Measurements from ENCODE around the gene CCDC137. TPM values are rescaled to one million over a fixed set of nuclear protein-coding genes. Genes with fewer than 3 reads are reported as not detected.

Gene CCDC137
- polyA plus RNA-seq, 2 donors: 22.2 to 33.0 TPM

- 85 to 87% methylated on average over 33 of the region's 33 CpGs for WGBS, 2 donors
Observed at GRCh38 chr17:81720267-81721071, 53.9 kb downstream of the CCDC137 start.

GRCh38 chr17:81722184-81723120 is 55.9 kb downstream of the CCDC137 start:
- H3K4me3 ChIP-seq (ENCODE audit: low read depth in 1 of 2, low read length in 2 of 2): no peak overlapping the region
- WGBS, 2 donors: 30 to 36% methylated on average over 10 of the region's 10 CpGs
- no peaks in the 10 kb centered on the region for H3K27me3 ChIP-seq (ENCODE audit: control insufficient read depth in 1 of 2, insufficient read depth in 2 of 2, low read length in 2 of 2)
- peaks cover 0 to 14% of the 10 kb centered on the region in 2 donors for H3K4me1 ChIP-seq (ENCODE audit: control insufficient read depth in 2 of 2, insufficient read depth in 2 of 2, low read length in 1 of 2)
- no peaks in the 10 kb centered on the region for H3K9me3 ChIP-seq (ENCODE audit: control insufficient read depth in 2 of 2, insufficient read depth in 1 of 2, low read depth in 1 of 2, low read length in 1 of 2)
- peak overlapping the region; percentile 91 to 96 for H3K27ac ChIP-seq (ENCODE audit: low read depth in 2 of 2, low read length in 1 of 2)
- H3K36me3 ChIP-seq (ENCODE audit: control insufficient read depth in 2 of 2, insufficient read depth in 2 of 2, low read length in 1 of 2): peaks cover 0 to 14% of the 10 kb centered on the region in 2 donors

More at GRCh38 chr17:81720267-81721071, 53.9 kb downstream of the CCDC137 start:
- no peaks in the 10 kb centered on the region for H3K9me3 ChIP-seq (ENCODE audit: control insufficient read depth in 2 of 2, insufficient read depth in 1 of 2, low read depth in 1 of 2, low read length in 1 of 2)
- no peak overlapping the region for H3K27ac ChIP-seq (ENCODE audit: low read depth in 2 of 2, low read length in 1 of 2)
- no peaks in the 10 kb centered on the region for H3K27me3 ChIP-seq (ENCODE audit: control insufficient read depth in 1 of 2, insufficient read depth in 2 of 2, low read length in 2 of 2)
- H3K4me3 ChIP-seq (ENCODE audit: low read depth in 1 of 2, low read length in 2 of 2): no peak overlapping the region
- peaks cover 0 to 31% of the 10 kb centered on the region in 2 donors for H3K36me3 ChIP-seq (ENCODE audit: control insufficient read depth in 2 of 2, insufficient read depth in 2 of 2, low read length in 1 of 2)
- peaks cover 0 to 14% of the 10 kb centered on the region in 2 donors for H3K4me1 ChIP-seq (ENCODE audit: control insufficient read depth in 2 of 2, insufficient read depth in 2 of 2, low read length in 1 of 2)

Other genes with a start within 250 kb of the CCDC137 start
- gene ACTG1, start 153.9 kb upstream of the CCDC137 start, polyA plus RNA-seq: 1,000 to 10,000 TPM; 1,763 to 5,708 TPM
- gene FSCN2, start 138.4 kb upstream of the CCDC137 start, polyA plus RNA-seq: 1 to 10 TPM in 1 of 2 donors, under 1 TPM in 1; 0.54 to 2.0 TPM
- gene FAAP100, start 114.4 kb upstream of the CCDC137 start, polyA plus RNA-seq: 10 to 100 TPM; 17.3 to 27.1 TPM
- gene NPLOC4, start 29.6 kb upstream of the CCDC137 start, polyA plus RNA-seq: 10 to 100 TPM; 30.6 to 38.8 TPM
- gene TSPAN10, start 29.5 kb upstream of the CCDC137 start, polyA plus RNA-seq: 1 to 10 TPM in 1 of 2 donors, under 1 TPM in 1; 0.56 to 1.7 TPM
- gene PDE6G, start 10.2 kb upstream of the CCDC137 start, polyA plus RNA-seq: under 1 TPM; 0.12 to 0.33 TPM
- 10 to 100 TPM; 38.1 to 46.1 TPM for gene OXLD1, start 132 bp upstream of the CCDC137 start, polyA plus RNA-seq
- 10 to 100 TPM; 36.2 to 53.9 TPM for gene ARL16, start 17.1 kb downstream of the CCDC137 start, polyA plus RNA-seq
- 100 to 1,000 TPM in 1 of 2 donors, 10 to 100 TPM in 1; 83.6 to 131 TPM for gene HGS, start 17.3 kb downstream of the CCDC137 start, polyA plus RNA-seq
- gene MRPL12, start 36.6 kb downstream of the CCDC137 start, polyA plus RNA-seq: 100 to 1,000 TPM; 136 to 173 TPM
- gene SLC25A10, start 45.5 kb downstream of the CCDC137 start, polyA plus RNA-seq: 10 to 100 TPM; 40.5 to 42.4 TPM
- under 1 TPM; 0.11 to 0.14 TPM for gene GCGR, start 137.4 kb downstream of the CCDC137 start, polyA plus RNA-seq
- 10 to 100 TPM; 24.7 to 32.3 TPM for gene MCRIP1, start 166.6 kb downstream of the CCDC137 start, polyA plus RNA-seq
- gene PPP1R27, start 168.3 kb downstream of the CCDC137 start, polyA plus RNA-seq: under 1 TPM; 0.25 to 0.98 TPM
- gene P4HB, start 193.8 kb downstream of the CCDC137 start, polyA plus RNA-seq: 100 to 1,000 TPM; 582 to 595 TPM
- 100 to 1,000 TPM; 201 to 209 TPM for gene ARHGDIA, start 204.6 kb downstream of the CCDC137 start, polyA plus RNA-seq
- 10 to 100 TPM; 16.3 to 61.0 TPM for gene ALYREF, start 224.8 kb downstream of the CCDC137 start, polyA plus RNA-seq
- gene ANAPC11, start 225.0 kb downstream of the CCDC137 start, polyA plus RNA-seq: 100 to 1,000 TPM; 127 to 187 TPM
- gene NPB, start 235.5 kb downstream of the CCDC137 start, polyA plus RNA-seq: under 1 TPM; 0.33 to 0.49 TPM
- 10 to 100 TPM; 23.1 to 46.5 TPM for gene PCYT2, start 244.7 kb downstream of the CCDC137 start, polyA plus RNA-seq

Data from esophagus (tissue), 2 donors.